GM04503 (cell line): ENCODE data around the gene PLA2G2E.
"Not testable (repeated sequence)": the region's sequence is repeated elsewhere in the genome, so short reads cannot be mapped to it uniquely, and the experiment has no call there.

ENCODE experiments used
- DNase-seq: peaks from one replicate; pipeline ENCODE4 v3.0.0-alpha.2; 2012; ENCODE audit warnings: low read depth

The PLA2G2E gene

DNA sequence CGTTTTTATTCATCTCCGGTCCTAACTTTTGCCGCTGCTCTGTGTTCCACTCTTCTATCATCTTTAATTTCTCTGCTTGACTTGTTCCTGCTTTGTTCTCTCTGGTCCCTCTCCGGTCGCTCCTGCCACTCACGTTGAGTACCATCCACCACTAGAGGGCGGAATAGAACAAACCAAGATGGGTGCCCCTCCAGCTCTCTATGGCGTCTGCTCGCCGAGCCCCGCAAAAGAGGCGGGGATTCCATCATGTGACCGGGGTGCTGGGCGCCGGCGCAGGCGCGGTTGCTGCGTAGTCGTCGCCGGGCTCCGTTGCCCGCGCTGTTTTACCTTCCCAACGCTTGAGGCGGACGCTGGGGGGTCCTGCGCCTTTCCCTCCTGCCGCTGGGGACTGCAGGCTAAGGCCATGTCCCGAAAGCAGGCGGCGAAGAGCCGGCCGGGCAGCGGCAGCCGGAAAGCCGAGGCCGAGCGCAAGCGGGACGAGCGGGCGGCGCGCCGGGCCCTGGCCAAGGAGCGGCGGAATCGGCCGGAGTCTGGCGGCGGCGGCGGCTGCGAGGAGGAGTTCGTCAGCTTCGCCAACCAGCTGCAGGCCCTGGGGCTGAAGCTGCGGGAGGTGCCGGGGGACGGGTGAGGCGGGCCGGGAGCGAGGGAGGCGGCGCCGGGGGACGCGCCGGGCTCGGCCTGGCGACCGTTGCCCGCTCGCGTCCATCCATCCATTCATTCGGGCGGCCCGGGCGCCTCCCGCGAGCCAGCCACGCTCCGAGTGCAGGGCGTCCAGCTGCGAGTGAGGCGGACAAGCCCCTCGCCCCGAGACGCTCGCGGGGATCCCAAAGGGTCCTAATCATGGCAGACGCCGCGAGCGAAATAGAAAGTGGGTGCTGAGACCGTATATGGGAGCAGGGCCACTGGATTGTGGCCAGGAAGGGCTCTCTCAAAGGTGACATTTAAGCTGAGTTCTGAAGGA lies 41.0 kb downstream of the PLA2G2E start, which contains the start of gene OTUD3:
OTUD3 (plus strand) TSS at position 285 of the 961 bp plus-strand sequence; CDS start at position 404, 119 bp downstream.
- peak; percentile 76 for DNase-seq

GRCh38 chr1:19880841-19881240 lies 42.6 kb downstream of the PLA2G2E start:
- not testable (repeated sequence) for DNase-seq

DNA sequence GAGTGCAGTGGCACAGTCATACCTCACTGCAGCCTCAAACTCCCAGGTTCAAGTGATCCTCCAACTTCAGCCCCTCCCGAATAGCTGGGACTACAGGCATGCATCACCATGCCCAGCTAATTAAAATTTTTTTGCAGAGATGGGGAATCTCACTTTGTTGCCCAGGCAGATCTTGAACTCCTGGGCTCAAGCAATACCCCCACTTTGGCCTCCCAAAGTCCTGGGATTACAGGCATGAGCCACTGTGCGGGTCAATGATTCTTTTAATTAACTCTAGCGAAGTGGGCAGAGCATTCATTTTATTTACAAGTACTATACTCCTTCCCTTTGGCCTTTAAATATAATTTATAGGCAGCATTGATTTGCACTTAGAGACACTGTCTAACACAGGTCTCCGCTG lies 43.8 kb downstream of the PLA2G2E start:
- DNase-seq: no peak

GRCh38 chr1:19879227-19879626 lies 44.2 kb downstream of the PLA2G2E start:
- no peak for DNase-seq

- DNase-seq: no peak
These were observed 44.8 kb downstream of the PLA2G2E start for GRCh38 chr1:19878637-19878985.

- no peak for DNase-seq
These were observed 45.4 kb downstream of the PLA2G2E start for GRCh38 chr1:19877821-19878636.

- no peak for DNase-seq
These were observed 46.2 kb downstream of the PLA2G2E start for GRCh38 chr1:19877181-19877750.

DNA sequence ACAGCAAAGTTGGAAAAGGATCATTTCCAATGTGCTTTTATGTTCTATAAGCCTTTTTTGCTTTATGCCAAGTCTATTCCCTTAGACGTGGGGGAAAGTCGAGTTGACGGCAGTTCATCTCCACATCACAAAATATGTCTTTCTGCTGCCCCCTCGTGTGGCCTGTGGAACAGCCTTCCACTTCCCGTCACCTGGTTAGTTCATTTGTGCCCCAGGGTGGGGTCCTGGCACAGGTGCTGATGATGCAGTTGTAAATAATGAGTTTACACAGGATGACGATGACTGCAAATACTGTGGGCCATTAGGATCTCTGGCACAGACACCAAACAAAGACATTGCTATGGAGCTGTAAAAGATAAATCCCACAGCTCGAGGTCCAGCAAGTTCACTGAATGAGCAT lies 51.2 kb downstream of the PLA2G2E start:
- no peak for DNase-seq
